H4 (cell line): Measurements from ENCODE around the gene SARDH. TPM values are rescaled to one million over a fixed set of nuclear protein-coding genes. Genes with fewer than 3 reads are reported as not detected.

Experiments
- DNase-seq: peaks from one replicate; pipeline ENCODE4 v3.0.0-alpha.2; 2015; ENCODE audit warnings: low spot score
- total RNA-seq: library from RNA; depleted of rRNA; stranded (reverse); fragments of >200 nt; shearing (Covaris generic); gene quantifications from 2 replicates; pipeline ENCODE4 v1.2.3, GENCODE V29; 2014

Gene SARDH
- total RNA-seq, 1 experiment from 2014 or later, result 0.06 TPM

DNA sequence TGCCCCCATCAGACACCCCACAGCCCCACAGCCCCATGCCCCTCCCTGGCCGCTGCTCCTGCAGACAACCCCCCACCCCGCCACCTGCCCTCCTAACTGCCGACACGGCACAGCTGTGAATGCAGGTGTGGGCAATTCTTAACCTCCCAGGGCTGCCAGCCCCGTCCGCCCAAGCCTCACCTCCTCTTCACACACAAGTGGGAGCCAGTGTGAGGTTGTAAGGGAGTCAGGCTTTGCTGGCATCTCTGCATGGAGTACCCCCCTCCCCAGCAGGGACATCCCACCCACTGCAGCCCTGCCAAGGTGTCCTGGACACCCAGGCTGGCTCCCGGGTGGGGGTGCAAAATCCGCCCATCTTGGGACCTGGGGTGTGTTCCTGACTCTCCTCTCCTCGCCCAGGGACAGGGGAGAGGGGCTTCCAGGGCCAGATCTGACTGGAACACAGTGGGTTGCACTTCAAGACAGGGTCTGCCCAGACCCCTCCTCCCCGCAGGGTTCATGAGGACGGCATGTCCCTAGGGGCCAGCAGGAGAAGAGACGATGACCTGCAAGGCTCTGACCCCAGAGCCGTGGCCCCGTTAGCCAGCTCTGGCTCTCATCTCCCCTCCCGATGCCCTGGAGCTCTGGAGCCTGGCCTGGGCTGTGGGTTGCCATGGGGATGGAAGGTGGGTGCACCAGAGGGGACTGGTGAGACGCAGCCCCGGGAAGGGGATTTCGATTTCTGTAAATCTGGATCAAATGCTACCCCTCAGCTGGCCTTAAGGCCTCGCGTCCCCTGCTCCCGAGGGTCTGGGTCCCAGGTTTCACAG lies 34.4 kb downstream of the SARDH start:
- DNase-seq, result no peak

DNA sequence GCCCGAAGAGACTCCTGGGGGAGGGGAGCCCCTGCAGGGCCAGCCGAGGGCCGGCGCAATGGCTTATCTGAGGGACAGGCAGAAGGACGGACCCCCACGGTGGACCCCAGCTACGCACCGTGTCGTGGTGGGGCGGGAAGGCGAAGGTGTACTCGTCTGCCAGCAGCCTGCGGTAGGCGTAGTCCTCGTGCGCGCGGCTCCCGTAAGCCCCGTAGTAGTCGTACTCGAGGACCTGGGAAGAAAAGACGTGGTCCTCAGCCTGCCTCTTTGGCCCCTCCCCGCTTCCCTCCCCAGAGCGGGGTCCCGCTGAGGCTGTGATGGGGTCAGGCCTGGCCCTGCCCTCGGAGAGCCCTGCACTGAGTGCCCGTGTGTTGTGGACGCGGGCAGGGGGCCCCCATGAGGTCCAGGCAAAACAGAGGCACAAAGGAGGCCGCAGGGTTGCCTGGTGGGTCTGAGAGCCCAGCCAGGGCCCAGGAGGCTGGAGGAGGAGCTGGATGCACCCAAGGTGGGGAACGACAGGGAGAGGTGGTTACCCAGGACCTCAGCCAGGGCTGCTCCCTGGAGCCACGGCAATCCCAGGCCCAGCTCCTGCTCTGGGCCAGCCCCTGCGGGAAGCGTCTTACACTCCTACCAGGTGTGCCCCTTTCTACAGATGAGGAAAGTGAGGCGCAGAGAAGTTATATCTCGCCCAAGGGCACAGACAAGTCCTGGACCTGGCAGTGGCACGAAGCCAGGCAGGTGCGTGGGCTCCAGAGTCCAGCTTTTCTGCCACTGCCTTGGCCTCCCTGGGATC lies 35.2 kb downstream of the SARDH start:
- no peak for DNase-seq

DNA sequence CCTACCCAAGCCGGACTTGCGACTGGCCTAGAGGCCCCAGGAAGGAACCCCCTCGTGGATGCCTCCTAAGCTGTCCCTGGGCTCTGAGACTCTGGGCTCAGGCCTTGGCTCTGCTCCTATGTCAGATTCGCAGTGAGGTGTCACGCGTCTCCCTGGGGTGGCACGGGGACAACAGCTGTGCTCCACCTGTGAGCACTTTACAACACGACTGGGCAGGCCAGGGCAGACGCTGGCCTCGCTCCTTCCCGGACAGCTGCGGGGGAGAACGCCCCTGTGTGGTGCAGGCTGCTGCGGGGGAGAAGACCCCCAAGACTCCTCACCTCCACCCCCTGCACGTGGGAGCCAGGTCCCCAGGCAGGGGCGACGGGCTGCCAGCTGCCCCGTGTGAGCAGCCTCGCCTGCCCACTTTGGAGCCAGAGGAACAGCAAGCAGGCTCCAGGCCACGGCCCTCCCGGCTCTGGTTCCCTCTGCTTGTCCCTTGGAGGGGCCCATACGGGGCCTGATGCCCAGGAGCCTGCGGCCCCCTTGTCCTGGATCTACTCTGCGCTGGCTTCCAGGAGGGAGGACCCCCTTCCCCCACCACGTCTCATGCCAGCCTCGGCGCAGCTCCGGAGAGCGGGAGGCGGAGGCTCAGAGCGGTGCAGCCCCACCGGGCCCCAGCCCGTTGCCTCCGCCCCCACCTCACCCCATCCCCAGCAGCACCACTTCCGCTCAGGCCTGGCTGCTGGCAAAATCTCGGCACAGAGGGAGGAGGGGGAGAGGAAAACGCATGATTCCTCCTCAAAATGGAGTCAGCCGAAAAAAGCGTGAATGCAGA lies 36.0 kb downstream of the SARDH start:
- no peak for DNase-seq

DNA sequence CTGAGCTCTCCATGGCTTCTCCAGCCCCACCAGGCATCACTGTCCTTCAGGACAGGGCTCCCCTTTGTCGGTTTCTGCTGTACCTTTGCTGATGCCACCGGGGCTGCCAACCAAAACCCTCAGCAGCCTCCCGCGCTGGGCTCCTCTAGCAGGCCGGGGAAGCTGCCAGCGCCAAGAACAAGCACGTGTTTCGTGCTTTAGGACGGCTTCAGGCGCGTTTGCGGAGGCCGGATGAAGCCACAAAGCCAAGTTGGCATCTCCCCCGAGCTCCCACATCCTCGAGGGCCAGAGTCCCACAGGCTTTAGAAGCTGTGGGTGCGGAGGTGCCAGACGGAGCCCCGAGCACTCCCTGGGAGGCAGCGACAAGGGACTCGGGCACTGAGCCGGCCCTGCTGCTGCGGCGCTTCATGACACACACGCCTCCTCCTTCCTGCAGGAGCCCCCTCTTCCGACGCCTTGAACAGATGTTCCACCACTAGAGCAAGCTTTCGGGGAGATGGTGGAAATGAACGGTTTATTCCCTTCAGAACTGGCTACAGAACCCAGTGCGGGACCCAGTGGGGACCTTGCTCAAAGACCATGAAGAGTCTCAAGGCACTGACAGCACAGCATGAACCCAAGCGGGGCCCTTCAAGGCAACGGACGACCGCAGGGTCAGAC lies 36.7 kb downstream of the SARDH start:
- DNase-seq, result no peak

DNA sequence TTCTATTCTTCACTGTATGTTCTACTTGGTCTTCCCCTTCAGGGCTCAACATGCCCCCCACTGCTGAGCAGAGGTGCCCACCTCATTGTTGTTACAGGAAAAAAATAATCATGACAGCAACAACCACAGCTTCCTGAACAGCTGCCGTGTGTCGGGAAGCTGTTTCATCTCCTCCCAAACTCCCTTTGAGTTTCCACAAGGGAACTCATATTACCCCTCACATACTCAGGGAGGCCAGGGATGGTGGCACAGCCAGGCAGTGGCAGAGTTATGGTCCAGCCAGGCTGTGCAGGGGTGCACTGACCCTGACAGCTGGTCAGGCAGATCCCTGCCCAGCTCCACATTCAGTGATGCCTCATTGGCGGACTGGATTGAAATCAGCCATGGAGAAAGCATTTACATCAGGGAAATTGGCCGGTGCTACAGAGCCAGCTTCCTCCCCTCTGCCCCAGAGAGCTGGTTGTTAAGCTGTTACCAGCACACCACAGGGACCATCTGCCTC lies 37.3 kb downstream of the SARDH start:
- DNase-seq, result no peak

DNA sequence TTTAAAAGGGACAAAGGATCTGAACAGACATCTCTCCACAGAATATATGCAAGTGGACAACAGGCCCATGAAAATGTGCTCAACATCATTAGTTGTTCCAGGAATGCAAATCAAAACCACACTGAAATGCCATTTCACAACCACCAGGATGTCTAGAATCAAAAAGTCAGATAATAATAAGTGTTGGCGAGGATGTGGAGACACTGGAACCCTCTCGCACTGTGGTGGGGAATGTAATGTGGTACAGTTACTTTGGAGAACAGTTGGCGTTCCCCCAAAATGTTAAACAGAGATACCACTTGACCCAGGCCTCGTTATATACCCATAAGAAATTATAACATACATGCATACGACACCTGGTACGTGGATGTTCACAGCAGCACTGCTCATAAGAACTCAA lies 38.6 kb downstream of the SARDH start:
- DNase-seq, result no peak

DNA sequence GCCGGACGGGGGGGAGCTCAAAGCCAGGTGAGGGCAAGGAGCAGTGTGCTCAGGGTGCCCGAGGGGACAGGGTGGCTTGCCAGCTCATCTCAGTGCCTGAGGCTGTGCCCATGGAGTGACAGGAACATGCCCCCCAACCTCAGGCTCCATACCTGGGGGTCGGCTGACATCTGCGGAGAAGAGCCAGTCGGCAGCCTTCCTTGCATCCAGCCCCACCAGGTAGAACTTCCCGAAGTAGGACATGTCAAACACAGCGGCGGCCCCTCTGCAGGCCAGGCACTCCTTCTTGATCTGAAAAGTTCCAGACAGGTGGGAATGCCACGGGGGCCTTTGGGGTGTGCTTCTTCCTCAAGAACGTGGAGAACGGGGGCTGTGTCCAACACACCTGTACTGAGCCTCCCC lies 42.1 kb downstream of the SARDH start:
- DNase-seq, result no peak

DNA sequence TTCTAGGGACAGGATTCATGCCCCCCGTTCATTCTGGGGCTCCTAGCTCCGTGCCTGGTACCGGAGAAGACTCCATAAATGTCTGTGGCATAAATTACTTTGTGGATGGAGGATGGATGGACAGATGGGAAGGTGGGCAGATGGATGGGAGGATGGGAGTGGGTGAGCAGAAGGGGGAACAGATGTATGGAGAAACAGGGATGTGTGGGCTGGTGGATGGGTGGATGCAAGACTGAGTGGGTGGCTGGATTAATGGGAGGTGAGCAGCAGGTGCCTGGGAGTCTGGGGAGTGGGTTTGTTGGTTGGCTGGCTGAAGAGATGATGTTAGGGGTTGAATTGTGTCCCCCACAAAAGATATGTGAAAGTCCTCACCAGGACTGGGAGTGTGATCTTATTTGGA lies 43.5 kb downstream of the SARDH start:
- no peak for DNase-seq

DNA sequence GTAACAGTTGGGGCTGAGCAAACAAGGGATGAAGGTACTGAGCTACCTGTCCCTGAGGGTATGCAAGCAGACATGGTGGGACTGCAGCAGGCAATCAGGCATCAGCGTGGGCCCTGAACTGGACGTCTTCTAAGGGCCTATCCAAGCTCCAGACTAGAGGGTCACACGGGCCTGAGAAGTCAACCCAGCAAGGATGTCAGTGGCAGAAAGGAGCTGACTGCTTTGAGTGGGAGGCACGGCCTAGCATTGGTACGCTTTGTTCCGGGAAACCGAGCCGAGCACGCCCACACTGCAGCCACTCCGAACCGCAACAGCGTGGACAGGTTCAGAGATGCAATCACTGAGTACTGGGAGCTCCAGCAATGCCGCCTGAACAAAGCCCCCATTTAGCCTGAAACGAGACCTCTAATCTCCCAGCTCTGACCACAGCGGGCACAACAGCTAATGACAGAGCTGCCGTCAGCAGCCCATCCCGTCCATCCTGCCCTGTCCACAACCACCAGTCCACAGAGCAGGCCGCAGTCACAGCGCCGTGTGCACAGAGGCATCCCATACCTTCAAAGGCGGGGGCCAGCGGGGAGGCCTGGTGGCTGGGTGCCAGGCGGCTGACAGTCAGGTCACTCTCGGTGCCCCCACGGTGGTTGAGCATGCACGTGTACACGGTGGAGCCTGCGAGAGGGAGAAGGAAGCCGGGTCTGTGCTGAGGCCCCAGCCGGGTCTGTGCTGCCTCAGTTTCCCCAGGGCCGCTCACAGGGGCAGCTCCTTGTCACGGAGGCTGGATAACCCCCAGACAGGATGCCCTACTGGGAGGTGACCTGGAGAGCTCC lies 44.2 kb downstream of the SARDH start:
- DNase-seq, result no peak

DNA sequence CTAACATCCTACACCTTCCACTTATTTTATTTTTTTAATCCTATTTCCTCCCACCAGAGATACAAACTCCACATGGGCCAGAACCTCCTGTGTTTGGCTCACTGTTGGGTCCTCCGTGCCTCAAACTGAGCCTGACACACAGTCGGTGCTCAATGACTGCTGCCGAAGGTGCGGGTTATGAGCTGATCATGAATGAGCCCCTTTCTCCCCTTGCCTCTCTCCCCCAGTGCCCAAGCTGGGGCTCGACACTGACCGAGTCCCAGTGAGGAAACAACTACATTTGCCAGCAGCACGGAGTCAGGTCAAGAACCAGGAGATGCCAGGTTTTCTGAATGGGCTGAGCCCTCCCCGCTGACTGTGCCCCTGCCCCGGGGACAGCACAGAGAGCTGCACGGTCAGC lies 45.0 kb downstream of the SARDH start:
- no peak for DNase-seq

DNA sequence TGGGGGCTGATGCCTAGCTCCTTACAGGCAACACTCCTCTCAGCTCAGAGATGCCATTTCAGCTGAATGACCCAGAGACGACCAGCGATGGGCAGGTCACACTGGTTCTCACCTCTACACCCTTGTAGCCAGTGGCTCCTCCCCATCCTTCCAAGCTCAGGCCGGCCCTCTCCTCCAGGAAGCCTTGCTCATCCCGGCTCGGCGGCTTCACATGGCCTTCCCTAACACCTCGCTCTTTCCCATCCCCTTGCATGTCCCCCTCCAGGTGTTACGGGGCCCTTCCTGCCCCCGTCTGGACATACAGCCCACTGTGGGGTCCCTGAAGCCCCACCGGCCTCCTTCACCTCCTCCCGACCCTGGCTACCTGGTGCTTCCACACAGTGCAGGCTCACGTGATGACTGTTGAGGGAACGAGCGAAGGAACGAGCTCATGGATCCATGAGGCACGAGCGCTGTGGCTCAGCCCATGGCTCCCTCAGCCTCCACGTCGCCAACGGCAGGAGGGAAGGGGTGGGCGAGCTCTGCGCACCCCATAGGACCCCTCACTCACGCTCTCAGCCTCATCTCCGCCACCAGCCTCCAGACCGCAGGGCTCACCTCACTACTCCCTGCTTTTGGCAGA lies 45.7 kb downstream of the SARDH start:
- no peak for DNase-seq

DNA sequence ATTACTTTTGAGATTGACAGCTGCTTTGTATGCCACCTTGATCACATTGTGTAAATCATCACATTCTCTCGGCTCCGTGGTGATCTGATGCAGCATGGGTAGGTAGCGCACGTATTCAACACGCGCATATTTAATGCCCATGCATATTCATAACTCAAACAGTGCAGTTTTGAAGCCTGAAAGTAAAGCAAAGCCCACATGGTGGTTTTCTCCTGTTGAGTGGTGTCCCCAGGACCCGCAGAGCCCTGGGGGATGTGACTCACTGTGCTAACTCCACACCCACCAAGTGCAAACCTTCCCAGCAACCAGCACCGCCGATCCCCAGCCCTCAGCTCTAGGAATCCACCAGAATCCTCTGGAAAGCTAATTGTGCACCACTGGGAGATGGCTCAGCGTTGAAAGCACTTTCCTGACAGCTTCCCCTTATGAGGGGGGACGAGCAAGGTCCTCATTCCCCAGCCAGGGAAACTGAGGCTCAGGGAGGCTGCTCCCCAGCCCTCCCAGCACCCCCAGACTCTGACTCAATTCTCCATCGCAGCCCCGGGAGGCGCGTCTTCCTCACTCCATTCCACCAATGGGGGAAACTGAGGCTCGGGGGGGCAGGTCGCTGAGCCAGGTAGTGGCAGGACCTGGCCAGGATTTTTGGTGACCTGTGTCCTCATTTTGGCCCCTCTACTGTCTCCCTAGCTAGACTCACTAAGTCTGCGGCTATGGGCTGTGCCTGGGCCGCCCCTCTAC lies 46.4 kb downstream of the SARDH start:
- no peak for DNase-seq

DNA sequence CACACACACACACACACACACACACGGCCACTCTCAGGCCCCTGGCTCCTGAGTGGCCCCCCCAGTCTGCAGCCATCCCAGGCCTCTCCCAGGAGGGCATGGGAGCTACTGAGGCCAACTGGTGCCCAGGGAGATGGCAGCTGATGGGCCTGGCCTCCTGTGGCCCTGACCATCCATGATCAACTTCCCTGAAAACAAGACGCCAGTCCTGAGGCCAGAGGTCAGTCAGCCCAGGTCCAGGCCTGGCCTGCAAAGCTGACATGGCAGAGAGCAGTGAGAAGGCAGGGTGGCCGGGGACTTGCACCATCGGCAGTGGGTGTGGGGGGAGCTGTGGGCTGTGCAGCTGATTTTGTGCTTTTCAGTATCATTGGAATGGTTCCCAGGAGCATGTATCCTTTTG lies 47.0 kb downstream of the SARDH start:
- DNase-seq, result no peak

DNA sequence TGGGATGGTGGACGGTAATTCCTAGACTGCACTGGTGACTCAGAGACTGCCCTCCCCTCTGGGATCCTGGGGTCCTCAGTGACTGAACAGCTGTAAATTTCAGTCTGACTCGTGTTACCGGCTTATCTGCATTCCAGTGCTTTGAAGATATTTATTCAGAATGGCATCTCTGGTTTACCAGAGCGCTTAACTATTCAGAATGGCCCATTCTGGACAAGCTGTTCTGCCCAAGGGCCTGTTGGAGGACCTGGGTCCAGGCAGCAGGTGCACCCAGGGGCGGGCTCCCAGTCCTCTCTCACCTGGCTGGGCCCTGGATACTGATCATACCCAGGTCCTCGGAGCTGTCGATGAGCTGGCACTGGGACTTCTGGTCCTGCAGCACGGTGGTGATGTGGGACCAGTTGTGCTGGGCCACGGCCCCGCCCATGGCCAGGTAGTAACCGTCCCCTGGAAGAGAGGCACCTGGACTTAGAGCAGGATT lies 48.0 kb downstream of the SARDH start:
- DNase-seq, result no peak

DNA sequence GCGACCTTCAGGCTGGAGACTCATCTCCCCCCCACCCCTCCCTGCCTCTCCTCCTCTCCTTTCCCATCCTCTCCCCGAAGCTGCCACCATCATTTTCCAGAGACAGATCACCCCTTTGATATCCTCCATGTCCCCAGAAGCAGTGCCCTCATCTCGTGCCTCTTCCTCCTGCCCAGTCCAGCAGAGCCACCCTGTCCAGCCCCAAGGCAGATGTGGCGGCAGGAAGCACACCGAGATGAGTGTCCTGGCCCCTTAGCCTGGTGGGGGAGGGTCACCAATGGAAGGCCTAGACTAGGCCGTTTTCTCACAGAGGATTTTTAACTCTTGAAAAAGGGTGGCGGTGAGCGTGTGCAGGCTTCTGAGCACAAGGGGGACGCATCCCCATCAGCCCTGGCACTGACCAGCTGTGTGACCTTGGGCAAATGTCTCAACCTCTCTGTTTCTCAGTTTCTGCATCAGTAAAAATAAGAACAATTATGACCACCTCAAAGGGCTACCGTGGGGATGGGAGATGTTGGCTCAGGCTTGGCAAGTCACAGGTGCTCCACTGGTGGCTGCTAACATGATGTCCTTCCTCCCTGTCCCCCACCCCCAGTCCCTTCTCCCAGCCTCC lies 48.9 kb downstream of the SARDH start:
- no peak for DNase-seq

DNA sequence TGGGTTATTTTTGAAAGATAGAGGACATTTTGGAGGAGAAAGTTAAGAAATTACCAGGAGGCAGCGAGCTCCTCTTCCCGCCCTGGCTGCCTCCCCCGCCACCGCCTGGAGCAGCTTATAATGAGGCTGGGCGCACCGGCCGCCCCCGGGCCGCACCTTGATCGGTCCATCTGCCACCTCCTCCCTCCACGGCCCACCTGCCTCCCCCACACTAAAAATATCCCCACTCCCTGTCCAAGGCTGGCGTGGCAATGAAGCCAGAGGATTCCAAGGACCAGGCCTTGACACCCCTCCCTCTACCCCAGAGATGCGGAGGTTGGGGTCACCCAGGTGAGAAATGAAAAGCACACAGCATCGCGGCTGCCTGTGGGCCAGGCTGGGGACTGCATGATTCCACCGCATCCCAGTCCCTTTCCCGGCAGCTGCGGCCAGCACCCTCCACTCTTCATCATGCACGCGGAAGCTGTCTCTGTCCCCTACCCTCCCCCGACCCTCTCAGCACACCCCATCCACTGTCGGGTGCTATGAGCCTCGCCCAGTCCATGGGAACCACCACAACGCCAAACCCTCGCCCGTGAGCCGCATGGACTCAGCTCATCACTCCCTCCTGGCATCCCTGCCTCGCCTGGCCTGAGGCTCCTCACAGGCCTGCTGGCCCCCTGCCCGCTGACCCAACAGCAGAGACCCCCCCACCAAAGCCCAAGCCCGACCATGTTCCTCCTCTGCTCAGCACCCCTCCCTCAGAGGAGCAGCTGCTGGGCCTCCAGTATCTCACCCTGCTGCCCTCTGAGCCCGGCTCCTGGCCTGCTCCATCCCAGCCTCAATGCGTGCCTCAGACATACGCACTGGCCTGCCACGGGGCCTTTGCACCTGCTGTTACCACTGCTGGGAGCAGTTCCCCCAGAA lies 50.0 kb downstream of the SARDH start:
- DNase-seq, result no peak

DNA sequence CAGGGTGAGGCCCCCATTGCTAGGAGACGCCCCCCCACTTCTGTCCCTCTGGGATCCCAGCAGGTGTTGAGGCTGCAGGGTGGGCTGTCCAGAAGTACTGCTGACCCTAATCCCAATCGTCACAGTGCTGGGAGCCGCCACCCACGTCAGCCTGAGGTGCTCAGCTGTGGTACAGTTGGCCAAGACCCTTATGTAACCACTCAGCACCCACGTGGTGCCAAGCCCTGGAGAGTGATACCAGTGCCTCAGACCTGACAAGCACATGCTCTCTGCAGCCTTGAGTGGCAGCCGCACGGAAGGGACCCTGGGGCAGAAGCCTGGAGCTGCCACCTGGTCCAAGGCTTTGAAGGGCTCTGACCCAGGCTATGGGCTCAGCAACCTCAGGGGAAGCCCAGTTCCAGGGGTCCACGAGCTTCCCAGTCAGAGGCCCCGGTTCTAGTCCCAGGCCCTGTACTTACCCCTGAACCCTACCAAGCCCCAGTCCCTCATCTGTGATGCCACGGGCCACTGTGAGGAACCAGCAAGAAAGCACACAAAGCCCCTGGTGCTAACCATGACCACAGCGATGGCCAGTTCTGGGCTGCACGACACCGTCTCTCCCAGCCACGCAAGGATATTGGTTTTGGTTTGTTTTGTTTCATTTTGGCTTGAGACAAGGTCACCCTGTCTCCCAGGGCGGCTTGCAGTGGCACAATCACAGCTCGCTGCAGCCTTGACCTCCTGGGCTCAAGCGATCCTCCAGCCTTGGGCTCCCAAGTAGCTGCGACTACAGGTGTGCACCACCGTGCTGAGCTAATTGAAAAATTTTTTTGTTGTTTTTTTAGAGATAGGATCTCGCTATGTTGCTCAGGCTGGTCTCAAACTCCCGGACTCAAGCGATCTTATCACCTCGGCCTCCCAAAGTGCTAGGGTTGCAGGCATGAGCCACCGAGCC lies 51.2 kb downstream of the SARDH start:
- no peak for DNase-seq
